GM12878 (cell line): Measurements from ENCODE around the gene ARHGEF10L.

Experiments used
- BHLHE40 ChIP-seq, 2 experiments: fragments of 450-650 bp in 1 of 2; IDR thresholded peaks; 2 replicates each; pipeline ENCODE4 v1.6.1; 2011 to 2017; ENCODE audit warnings: low read depth in 2 of 2, borderline replicate concordance in 1 of 2, improper control_type of control experiment in 1 of 2, low read length in 1 of 2, mild to moderate bottlenecking in 1 of 2
- CTCF ChIP-seq, 3 experiments: IDR thresholded peaks in 2 of 3; conservative IDR thresholded peaks in 1 of 3; 2 replicates each; pipeline ENCODE4 v1.5.1; 2011; ENCODE audit warnings: low read depth in 3 of 3, low read length in 3 of 3, mild to moderate bottlenecking in 3 of 3, control low read depth in 2 of 3, moderate library complexity in 2 of 3, inconsistent platforms in 1 of 3, mixed read lengths in 1 of 3; ENCODE audit not compliant: control insufficient read depth in 2 of 3, insufficient read depth in 1 of 3; ENCODE audit errors: extremely low read depth in 1 of 3
- PAX5 ChIP-seq: IDR thresholded peaks from 2 replicates; pipeline ENCODE4 v1.6.1; 2011; ENCODE audit warnings: low read depth, low read length, borderline replicate concordance
- TCF7 ChIP-seq: IDR thresholded peaks from 2 replicates; pipeline ENCODE4 v1.6.1; 2014; ENCODE audit warnings: antibody characterized with exemption, borderline replicate concordance
- ZNF274 ChIP-seq: IDR thresholded peaks from one replicate; pipeline ENCODE4 v1.8.0; 2011; ENCODE audit not compliant: insufficient read length, insufficient read depth
- ZNF592 ChIP-seq: fragments of 450-650 bp; IDR thresholded peaks from 2 replicates; pipeline ENCODE4 v1.6.1; 2017; ENCODE audit warnings: mild to moderate bottlenecking, moderate library complexity

- TF ChIP-seq CTCF (IDR thresholded peaks at IDR 0.05 in 2 of 3, conservative IDR thresholded peaks at IDR 0.05 in 1 of 3; ENCODE audit: control insufficient read depth in 2 of 3, extremely low read depth in 1 of 3, insufficient read depth in 1 of 3, low read depth in 3 of 3, low read length in 3 of 3) (no peak), TCF7 (no peak), ZNF274 (no peak), BHLHE40 (IDR thresholded peaks at IDR 0.05; ENCODE audit: borderline replicate concordance in 1 of 2, low read depth in 2 of 2, low read length in 1 of 2) (peak in 1 of 2 experiments; percentile 41; a peak in 2 of 4 replicates), PAX5 (no peak), ZNF592 (no peak)
Observed at GRCh38 chr1:17631410-17631809, 91.9 kb downstream of the ARHGEF10L start.
